SK-N-SH (cell line): ENCODE data around the gene SEC11A.

ENCODE experiments used
- CHD2 ChIP-seq: fragments of 150-350 bp; IDR thresholded peaks from 2 replicates; pipeline ENCODE4 v1.6.1; 2018; ENCODE audit warnings: low read length; ENCODE audit not compliant: partially characterized antibody
- GABPA ChIP-seq: IDR thresholded peaks from 2 replicates; pipeline ENCODE4 v1.4.0; 2012; ENCODE audit warnings: low read depth, mild to moderate bottlenecking
- NRF1 ChIP-seq: IDR thresholded peaks from 2 replicates; pipeline ENCODE4 v1.6.1; 2012; ENCODE audit warnings: low read depth, mild to moderate bottlenecking, low read length
- POLR2AphosphoS5 ChIP-seq: IDR thresholded peaks from 2 replicates; pipeline ENCODE4 v1.6.1; 2012; ENCODE audit warnings: low read depth, low read length
- SIN3A ChIP-seq: IDR thresholded peaks from 2 replicates; pipeline ENCODE4 v1.6.1; 2012; ENCODE audit warnings: low read depth, mild to moderate bottlenecking, low read length, moderate library complexity, borderline replicate concordance
- TEAD4 ChIP-seq: IDR thresholded peaks from 2 replicates; pipeline ENCODE4 v1.4.0; 2012; ENCODE audit warnings: mild to moderate bottlenecking, borderline replicate concordance; ENCODE audit not compliant: insufficient read depth
- YY1 ChIP-seq: IDR thresholded peaks from 2 replicates; pipeline ENCODE4 v1.4.0; 2012; ENCODE audit warnings: low read depth, mild to moderate bottlenecking
- TF ChIP-seq, protein P1 (sequence below): IDR thresholded peaks from 2 replicates; pipeline ENCODE4 v1.6.1; 2012; ENCODE audit warnings: mild to moderate bottlenecking, low read depth, low read length, moderate library complexity
- TF ChIP-seq, protein P2 (sequence below): fragments of 200-600 bp; sonication (generic); IDR thresholded peaks from 2 replicates; pipeline ENCODE4 v1.6.1; 2017; ENCODE audit warnings: antibody characterized with exemption, mild to moderate bottlenecking, moderate library complexity

DNA sequence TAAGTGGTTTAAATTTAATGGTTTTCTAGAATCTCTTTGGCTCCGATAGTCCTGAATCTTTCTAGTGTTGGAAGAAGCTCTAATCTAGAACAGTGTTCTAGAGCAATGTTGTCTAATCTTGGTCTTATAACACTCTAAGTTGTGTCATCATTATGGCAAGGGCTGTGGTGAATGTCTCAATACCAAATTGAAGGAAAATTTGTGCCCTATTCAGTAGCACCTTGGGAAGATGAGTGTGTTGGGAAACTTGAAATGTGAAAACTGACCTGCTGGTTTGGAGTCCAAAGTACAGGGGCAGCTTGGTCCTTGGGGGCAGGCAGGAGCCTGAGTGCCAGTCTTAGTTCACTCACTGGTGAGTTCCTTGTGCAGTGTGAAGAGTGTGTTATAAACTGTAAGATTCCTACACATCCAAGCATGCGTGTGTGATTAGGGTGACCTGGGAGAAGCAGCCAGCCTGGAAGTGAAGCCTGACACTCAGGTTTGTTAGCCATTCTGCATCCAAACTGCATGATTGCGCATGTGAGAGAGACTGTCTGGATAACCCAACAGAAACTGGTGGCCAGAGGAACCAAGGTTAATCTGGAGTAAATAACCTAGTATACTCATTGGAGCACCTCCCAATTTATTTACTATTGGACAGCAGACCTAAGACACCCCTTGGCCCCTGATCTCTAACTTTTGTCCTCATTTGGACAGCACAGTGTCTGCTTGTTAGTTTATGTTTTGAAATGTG lies 47.1 kb upstream of the SEC11A start:
- TF ChIP-seq, protein P1, sequence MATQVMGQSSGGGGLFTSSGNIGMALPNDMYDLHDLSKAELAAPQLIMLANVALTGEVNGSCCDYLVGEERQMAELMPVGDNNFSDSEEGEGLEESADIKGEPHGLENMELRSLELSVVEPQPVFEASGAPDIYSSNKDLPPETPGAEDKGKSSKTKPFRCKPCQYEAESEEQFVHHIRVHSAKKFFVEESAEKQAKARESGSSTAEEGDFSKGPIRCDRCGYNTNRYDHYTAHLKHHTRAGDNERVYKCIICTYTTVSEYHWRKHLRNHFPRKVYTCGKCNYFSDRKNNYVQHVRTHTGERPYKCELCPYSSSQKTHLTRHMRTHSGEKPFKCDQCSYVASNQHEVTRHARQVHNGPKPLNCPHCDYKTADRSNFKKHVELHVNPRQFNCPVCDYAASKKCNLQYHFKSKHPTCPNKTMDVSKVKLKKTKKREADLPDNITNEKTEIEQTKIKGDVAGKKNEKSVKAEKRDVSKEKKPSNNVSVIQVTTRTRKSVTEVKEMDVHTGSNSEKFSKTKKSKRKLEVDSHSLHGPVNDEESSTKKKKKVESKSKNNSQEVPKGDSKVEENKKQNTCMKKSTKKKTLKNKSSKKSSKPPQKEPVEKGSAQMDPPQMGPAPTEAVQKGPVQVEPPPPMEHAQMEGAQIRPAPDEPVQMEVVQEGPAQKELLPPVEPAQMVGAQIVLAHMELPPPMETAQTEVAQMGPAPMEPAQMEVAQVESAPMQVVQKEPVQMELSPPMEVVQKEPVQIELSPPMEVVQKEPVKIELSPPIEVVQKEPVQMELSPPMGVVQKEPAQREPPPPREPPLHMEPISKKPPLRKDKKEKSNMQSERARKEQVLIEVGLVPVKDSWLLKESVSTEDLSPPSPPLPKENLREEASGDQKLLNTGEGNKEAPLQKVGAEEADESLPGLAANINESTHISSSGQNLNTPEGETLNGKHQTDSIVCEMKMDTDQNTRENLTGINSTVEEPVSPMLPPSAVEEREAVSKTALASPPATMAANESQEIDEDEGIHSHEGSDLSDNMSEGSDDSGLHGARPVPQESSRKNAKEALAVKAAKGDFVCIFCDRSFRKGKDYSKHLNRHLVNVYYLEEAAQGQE: no peak
- no peak for TF ChIP-seq TEAD4
- no peak for TF ChIP-seq SIN3A
- TF ChIP-seq, protein P2, sequence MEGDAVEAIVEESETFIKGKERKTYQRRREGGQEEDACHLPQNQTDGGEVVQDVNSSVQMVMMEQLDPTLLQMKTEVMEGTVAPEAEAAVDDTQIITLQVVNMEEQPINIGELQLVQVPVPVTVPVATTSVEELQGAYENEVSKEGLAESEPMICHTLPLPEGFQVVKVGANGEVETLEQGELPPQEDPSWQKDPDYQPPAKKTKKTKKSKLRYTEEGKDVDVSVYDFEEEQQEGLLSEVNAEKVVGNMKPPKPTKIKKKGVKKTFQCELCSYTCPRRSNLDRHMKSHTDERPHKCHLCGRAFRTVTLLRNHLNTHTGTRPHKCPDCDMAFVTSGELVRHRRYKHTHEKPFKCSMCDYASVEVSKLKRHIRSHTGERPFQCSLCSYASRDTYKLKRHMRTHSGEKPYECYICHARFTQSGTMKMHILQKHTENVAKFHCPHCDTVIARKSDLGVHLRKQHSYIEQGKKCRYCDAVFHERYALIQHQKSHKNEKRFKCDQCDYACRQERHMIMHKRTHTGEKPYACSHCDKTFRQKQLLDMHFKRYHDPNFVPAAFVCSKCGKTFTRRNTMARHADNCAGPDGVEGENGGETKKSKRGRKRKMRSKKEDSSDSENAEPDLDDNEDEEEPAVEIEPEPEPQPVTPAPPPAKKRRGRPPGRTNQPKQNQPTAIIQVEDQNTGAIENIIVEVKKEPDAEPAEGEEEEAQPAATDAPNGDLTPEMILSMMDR: no peak
- no peak for TF ChIP-seq YY1
- no peak for TF ChIP-seq NRF1
- no peak for TF ChIP-seq POLR2AphosphoS5
- no peak for TF ChIP-seq CHD2
- no peak for TF ChIP-seq GABPA
